NCI-H1417 treated with DMSO at 0.1 percent for 48 hours (cell line): ENCODE data around the gene RCOR3.
A peak's percentile ranks its signal among the peaks of the same experiment; 100 is the strongest.
"Not testable (repeated sequence)": the region's sequence is repeated elsewhere in the genome, so short reads cannot be mapped to it uniquely, and the experiment has no call there.

ENCODE experiments used
- DNase-seq: peaks from one replicate; lab custom pipeline; 2025; lab: John Stamatoyannopoulos, UW

The RCOR3 gene

DNA sequence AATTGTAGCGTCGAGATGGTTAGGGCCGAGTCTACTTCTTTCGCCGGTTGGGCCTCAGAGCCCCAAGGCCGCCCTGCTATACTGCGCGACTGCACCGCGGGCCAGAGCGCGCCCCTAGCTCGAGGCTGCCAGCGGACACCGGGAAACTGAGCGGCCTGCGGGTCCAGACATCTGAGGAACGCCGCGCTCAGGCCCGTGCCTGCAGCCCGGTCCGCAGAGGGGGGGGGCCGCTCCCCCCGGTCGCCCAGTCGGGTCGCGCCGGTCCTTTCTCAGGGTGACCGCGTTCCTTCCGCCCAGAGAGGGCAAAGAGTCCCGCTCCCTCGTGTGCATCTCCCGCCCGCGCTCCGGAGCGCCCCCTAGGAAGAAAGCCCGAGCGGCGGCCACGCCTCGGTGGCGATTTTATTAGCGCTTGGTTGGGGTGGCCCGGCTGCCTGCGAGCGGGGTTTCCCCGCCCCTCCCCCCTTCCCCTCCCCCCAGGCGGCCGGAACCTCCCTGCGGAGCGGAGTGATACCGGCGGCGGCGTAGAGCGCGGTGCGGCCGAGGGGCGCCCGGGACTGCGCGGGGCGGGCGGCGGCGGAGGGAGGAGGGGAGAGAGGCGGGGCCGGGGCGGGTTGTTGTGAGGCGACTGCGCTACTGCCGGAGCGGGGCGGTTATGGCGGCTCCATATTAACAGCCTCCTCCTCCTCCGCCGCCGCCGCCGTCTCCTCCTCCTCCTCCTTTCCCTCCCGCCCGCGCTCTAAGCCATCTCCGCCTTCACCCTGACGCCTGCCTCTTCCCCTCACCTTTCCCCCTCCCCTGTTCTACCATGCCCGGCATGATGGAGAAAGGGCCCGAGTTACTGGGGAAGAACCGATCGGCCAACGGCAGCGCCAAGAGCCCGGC is at the start of gene RCOR3:
RCOR3 (plus strand) TSS at position 611 of the 882 bp plus-strand sequence; CDS start at position 806, 195 bp downstream.
- DNase-seq, result peak; percentile 83

DNA sequence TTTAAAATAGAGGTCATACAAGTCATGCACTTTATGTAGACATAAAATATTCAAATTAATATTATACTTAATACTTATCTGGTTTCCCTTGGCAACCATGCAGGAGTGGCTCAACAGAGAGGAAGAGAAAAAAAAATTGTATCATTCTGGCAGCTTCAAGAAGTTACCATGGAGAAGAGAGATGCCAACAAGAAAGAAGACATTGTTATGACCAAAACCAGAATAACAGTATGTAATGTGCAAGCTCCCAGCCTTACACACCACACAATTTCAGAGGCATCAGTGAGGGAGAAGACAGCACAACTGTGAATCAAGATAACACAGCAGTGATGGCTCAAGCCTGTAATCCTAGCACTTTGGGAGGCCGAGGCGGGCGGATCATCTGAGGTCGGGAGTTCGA is 49.1 kb upstream of the RCOR3 start:
- DNase-seq, result no peak

DNA sequence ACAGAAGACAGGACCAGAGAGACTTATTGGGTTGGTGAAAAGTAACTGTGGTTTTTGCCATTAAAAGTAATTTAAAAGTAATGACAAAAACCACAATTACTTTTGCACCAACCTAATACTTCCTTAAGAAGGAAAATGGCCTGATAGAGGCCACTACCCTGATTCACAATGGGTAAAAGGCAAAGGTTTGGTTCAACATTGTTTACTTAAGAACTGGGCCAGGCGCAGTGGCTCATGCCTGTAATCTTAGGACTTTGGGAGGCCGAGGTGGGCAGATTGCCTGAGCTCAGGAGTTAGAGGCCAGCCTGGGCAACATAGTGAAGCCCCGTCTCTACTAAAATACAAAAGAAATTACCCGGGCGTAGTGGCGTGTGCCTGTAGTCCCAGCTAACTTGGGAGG is 48.2 kb upstream of the RCOR3 start:
- DNase-seq, result no peak

DNA sequence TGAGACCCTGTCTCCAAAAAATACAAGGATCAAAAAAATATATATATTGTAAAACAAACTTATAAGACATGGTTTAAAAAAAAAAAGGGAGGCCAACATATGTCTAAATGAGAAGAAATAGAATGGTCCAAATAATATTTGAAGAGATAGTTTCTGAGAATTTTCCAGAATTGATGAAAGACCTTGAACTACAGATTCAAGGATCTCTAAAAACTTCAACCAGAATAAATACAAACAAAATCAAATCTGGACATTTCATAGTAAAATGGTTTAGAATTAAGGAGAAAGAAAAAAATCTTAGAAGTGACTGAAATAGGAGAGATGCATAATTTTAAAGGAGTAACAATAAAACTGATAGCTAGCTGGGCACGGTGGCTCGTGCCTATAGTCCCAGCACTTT is 45.5 kb upstream of the RCOR3 start:
- DNase-seq, result no peak

DNA sequence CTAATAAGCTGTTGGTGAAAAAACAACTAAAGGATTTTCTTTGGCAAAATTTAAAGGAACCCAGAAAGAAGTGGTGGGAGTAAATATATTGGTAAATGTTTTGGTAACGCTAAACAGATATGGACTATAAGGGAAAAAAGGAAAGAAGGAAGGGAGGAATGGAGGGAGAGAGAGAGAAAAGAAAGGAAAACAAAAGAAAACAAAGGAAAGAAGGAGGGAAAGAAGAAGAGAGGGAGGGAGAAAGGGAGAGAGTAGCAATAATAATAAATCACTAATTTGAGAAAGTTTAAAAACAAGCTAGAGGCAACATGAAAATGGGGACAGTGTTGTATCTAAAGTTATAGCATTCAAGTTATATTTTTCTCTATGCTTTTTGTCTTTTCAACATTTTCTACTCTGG is 43.6 kb upstream of the RCOR3 start:
- no peak for DNase-seq

DNA sequence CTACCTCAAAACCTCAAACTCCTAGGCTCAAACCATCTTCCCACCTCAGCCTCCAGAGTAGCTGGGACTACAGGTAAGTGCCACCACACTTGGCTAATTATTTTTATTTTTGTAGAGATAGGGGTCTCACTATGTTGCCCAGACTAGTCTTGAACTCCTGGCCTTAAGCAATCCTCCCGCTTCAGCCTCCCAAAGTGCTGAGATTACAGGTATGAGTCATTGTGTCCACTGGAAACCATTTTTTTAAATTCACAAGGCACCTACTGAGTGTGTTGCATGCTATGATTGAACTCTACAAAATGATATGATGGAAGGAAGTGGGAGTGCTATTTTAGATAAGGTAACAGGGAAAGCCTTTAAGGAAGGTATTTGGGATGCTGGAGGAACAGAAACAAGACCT is 41.8 kb upstream of the RCOR3 start:
- no peak for DNase-seq

DNA sequence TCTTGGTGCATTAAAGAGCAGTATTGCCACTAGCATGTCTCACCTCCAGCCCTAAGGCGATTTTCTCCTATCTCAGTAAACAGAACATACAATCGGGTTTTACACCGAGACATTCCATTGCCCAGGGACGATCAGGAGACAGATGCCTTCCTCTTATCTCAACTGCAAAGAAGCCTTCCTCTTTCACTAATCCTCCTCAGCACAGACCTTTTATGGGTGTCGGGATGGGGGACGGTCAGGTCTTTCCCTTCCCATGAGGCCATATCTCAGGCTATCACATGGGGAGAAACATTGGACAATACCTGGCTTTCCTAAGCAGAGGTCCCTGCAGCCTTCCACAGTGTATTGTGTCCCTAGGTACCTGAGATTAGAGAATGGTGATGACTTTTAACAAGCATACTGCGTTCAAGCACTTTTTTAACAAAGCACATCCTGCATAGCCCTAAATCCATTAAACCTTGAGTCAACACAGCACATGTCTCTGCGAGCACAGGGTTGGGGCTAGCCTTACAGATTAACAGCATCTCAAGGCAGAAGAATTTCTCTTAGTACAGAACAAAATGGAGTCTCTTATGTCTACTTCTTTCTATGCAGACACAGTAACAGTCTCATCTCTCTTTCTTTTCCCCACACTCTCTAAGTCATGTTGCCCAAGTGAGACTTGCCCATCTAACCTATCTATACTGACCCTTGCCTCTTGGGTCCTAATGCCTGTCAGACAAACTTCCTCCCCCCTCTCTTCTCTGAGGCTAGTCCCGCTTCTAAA is 36.5 kb upstream of the RCOR3 start:
- DNase-seq, result not testable (repeated sequence)

DNA sequence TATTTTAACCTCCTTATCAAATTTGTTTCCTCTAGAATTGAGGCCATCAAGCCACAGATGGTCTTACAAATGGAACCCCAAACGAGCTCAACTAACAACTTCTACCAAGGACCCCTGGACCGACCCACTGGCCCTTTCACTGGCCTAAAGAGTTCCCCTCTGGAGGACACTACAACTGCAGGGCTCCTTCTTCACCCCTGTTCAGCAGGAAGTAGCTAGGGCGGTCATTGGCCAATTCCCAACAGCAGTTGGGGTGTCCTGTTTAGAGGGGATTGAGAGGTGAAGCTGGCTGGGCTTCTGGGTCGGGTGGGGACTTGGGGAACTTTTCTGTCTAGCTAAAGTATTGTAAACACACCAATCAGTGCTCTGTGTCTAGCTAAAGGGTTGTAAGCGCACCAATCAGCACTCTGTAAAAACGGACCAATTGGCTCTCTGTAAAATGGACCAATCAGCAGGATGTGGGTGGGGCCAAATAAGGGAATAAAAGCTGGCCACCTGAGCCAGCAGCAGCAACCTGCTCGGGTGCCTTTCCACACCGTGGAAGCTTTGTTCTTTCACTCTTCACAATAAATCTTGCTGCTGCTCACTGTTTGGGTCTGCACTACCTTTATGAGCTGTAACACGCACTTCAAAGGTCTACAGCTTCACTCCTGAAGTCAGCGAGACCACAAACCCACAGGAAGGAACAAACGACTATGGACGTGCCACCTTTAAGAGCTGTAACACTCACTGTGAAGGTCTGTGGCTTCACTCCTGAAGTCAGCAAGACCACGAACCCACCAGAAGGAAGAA is 30.4 kb upstream of the RCOR3 start:
- DNase-seq, result not testable (repeated sequence)

DNA sequence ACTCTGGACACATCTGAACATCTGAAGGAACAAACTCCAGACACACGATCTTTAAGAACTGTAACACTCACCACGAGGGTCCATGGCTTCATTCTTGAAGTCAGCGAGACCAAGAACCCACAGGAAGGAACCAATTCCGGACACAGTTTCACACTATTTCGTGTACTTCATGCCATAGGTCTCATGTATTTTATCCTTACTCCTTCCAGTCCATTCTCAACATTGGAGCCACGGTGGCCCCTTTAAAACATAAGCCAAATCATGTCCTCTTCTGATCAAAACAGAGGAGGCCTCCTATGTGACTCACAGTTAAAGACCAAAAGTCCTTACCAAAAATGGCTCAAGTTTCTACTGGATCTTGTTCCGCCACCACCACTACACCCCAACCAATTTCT is 29.8 kb upstream of the RCOR3 start:
- DNase-seq, result no peak

DNA sequence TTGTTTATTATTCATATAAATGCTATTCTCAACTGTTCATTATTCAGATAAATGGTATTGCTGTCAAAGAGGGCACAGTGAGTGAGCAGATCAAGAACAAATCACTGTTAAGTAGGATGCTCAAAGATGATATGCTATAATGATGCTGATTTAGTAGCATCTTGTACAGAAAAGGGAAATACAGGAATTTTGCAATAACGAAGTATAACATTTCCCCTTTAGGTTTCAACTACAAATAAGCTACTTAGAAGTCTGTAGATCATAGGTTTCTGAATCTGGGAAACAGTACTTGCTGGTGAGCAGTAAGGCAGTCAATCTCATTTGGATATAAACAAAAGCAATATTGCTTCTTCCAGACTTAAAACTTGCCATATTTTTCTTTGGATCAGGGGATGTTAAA is 27.3 kb upstream of the RCOR3 start:
- no peak for DNase-seq

DNA sequence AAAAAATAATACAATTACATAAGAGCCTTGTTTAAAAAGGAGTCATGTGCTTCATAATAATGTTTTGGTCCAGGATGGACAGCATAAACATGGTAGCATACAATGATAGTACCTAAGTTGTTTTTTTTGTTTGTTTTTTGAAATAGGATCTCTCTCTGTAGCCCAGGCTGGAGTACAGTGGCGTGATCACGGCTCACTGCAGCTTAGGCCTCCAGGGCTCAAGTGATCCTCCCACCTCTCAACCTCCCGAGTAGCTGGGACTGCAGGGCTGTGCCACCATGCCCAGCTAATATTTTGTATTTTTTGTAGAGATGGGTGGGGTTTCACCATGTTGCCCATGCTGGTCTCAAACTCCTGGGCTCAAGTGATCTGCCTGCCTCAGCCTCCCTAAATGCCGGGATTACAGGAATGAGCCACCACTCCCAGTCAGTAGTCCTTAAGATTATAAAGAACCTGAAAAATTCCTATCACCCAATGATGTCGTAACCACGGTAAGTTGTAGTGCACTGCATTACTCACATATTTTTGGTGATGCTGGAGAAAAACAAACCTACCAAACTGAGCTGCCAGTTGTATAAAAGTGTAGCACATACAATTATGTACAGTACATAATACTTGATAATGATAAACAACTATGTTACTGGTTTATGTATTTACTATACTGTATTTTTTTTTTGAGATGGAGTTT is 22.4 kb upstream of the RCOR3 start:
- no peak for DNase-seq

DNA sequence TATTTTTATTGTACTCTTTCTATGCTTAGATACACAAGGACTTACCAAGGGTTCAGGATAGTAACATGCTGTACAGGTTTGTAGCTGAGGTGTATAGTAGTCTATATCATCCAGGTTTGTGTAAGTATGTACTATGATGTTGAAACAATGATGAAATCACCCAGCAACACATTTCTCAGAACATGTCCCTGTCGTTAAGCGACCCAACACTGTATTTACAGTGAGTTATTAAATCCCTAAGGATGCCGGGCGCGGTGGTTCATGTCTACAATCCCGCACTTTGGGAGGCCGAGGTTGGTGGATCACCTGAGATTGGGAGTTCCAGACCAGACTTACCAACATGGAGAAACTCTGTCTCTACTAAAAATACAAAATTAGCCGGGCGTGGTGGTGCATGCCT is 21.6 kb upstream of the RCOR3 start:
- DNase-seq, result no peak

DNA sequence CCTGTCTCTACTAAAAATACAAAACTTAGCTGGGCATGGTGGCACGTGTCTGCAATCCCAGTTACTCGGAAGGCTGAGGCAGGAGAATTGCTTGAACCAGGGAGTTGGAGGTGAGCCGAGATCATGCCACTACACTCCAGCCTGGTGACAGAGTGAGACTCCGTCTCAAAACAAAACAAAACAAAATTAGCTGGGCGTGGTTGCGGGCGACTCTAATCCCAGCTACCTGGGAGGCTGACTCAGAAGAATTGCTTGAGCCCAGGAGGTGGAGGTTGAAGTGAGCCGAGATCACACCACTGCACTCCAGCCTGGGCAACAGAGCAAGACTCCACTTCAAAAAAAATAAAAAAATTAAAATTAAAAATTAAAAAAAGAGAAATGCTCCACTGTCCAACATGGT is 18.6 kb upstream of the RCOR3 start:
- DNase-seq, result not testable (repeated sequence)

DNA sequence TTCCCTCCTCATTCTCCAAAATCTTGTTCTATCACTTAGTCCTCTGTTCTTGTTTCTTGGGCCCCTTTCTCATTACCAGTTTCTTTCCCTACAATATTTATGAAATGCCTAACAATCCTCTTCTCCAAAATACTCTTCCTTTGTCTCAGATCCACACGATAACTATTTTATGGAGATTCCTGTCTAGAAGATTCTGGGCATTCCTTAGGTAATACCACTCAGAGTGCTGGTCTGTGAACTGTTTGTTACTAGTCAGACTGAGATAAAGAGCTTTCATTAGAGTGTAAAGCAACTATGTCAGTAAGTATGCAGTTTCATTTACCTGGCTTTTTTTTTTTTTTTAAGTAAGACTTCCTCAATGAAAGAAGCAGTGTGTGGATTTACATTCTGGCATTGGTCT is 18.1 kb upstream of the RCOR3 start:
- DNase-seq, result no peak

DNA sequence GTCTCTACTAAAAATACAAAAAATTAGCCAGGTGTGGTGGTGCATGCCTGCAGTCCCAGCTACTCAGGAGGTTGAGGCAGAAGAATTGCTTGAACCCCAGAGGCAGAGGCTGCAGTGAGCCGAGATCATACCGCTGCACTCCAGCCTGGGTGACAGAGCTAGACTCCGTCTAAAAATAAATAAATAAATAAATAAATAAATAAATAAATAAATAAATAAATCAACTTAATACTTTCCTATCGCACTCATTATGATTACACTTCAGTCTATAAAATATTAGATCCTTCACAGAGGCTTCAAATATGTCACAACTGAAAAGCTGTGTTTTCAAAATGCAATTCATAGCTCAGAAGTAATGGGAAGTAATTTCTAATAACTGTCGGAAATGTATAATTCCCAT is 15.5 kb upstream of the RCOR3 start:
- DNase-seq, result not testable (repeated sequence)

DNA sequence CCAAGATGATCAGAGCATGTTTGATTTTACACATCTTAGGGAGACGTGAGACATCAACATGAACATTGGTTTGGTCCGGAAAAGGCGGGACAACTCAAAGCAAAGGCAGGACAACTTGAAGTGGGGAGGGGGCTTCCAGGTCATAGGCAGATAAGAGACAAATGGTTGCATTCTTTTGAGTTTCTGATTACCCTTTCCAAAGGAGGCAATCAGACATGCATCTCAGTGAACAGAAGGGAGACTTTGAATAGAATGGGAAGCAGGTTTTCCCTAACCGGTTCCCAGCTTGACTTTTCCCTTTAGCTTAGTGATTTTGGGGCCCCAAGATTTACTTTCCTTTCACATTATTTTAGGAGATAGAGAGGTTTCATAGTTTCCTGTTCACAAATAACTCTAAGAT is 12.6 kb upstream of the RCOR3 start:
- not testable (repeated sequence) for DNase-seq

DNA sequence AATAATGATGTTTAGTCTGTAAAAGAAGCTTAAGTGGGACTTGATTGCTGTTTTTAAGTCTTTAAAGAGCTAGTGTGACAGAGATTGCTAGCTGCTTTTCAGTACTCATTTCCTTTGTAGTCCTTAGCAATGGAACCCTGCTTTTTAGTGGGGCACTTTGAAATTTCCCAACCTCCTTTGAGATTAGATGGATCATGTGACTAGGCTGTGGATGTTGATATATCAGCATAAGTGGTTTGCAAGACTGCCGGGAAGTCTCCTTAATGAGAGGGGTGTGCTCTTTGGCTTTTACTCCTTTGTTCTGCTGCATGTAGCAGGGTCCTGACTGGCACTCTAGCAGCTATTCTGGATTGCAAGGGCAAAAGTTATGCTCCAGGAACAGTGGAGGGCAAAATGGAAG is 11.2 kb upstream of the RCOR3 start:
- DNase-seq, result no peak

DNA sequence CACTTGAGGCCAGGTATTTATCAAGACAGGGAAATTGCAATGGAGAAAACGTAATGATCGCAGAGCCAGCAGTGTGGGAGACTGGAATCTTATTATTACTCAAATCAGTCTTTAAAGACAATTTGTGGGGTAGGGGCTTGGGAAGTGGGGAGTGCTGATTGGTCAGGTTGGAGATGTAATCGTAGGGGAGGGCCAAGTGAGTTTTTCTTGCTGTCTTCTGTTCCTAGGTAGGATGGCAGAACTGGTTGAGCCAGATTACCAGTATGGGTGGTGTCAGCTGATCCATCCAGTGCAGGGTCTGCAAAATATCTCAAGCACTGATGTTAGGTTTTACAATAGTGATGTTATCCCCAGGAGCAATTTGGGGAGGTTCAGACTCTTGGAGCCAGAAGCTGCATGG is 9.6 kb upstream of the RCOR3 start:
- not testable (repeated sequence) for DNase-seq

DNA sequence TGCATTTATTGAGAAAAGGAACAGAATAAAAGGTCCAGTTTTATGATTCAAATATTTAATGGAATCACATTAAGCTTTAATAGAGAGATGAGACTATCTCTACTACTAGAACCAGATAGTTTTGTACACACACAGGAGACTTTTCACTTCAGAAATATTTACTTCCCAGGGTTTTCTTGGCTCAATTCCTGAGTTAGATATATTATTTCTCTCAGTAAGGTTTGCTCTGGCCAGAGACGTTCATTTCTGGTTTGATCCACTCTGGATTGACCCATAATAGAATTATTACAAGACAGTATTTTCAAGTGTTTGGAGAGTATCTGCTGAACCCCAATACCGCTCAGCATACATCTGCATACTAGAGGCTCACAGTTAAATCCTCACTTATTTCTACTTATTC is 1.3 kb upstream of the RCOR3 start:
- DNase-seq, result no peak

DNA sequence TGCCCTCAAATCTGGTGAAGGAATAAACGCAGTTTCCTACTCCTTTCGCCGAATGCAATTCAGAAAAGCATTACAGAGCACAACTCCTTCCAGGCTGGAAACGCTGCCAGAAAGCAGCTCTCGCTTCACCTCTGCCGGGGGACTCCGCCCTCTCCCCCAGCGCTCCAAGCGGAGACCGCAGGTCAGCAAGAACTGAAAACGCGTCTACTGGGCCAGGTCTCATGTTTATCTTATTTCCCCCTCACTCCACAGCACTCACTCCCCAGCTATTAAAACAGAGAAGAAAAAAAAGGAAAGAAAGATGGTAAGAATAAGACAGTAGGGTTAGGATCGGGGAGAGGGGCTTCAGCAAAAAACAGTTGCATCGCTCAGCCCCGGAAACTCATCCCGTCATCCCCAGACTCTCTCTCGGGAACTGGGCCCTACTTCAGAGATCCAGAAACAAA is 833 bp upstream of the RCOR3 start:
- DNase-seq, result no peak

DNA sequence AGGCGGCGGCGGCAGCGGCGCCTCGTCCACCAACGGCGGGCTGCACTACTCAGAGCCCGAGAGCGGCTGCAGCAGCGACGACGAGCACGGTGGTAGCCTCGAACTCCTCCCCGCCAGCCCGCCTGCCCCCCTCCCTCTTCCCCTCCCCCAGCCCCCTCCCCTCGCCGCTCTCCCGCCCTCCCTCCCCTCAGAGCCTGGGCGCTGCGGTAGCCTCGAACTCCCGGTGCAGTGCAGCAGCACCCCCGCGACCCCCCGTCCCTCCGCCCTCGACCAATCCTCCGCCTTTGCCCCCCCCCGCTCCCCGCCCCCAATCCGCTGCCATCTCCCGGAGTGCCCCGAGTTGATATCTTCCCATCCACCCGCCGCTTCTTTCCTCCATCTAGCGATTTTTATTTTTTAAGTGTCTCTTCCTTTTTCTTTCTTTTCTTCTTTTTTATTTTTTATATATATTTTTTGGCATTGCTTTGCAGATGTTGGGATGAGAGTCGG is 516 bp downstream of the RCOR3 start:
- no peak for DNase-seq
